HAP-1 (cell line): Measurements from ENCODE around the gene ZNF594.
"Not testable (repeated sequence)": the region's sequence is repeated elsewhere in the genome, so short reads cannot be mapped to it uniquely, and the experiment has no call there.

Experiments used
- DNase-seq, 2 experiments: peaks; one replicate each; pipeline ENCODE4 v3.0.0-alpha.2; 2016 to 2020; ENCODE audit warnings: low spot score in 2 of 2
- H3K27me3 ChIP-seq: fragments of 250-450 bp; sonication (Bioruptor Pico); 2 replicates; pipeline ENCODE4 v1.5.1; 2020; ENCODE audit warnings: low read depth, mild to moderate bottlenecking, moderate library complexity
- H3K36me3 ChIP-seq: fragments of 250-450 bp; sonication (Bioruptor Pico); replicated peaks from 2 replicates; pipeline ENCODE4 v1.5.1; 2020; ENCODE audit warnings: mild to moderate bottlenecking
- H3K4me1 ChIP-seq: fragments of 250-450 bp; sonication (Bioruptor Pico); 2 replicates; pipeline ENCODE4 v1.5.1; 2020; ENCODE audit warnings: mild to moderate bottlenecking
- H3K4me3 ChIP-seq: fragments of 250-450 bp; sonication (Bioruptor Pico); 2 replicates; pipeline ENCODE4 v1.5.1; 2020; ENCODE audit warnings: mild to moderate bottlenecking, moderate library complexity
- H3K9me3 ChIP-seq: fragments of 250-450 bp; sonication (Bioruptor Pico); 2 replicates; pipeline ENCODE4 v1.5.1; 2020; ENCODE audit warnings: mild to moderate bottlenecking, moderate library complexity
- in situ Hi-C: fragments of 300-500 bp; cut with MboI; formaldehyde crosslinking; loops from 3 replicates; pipeline ENCODE4 v1.14.3; 2020; ENCODE audit warnings: low sequenced_read_pairs, inconsistent platforms, mixed read lengths

Gene ZNF594

DNA sequence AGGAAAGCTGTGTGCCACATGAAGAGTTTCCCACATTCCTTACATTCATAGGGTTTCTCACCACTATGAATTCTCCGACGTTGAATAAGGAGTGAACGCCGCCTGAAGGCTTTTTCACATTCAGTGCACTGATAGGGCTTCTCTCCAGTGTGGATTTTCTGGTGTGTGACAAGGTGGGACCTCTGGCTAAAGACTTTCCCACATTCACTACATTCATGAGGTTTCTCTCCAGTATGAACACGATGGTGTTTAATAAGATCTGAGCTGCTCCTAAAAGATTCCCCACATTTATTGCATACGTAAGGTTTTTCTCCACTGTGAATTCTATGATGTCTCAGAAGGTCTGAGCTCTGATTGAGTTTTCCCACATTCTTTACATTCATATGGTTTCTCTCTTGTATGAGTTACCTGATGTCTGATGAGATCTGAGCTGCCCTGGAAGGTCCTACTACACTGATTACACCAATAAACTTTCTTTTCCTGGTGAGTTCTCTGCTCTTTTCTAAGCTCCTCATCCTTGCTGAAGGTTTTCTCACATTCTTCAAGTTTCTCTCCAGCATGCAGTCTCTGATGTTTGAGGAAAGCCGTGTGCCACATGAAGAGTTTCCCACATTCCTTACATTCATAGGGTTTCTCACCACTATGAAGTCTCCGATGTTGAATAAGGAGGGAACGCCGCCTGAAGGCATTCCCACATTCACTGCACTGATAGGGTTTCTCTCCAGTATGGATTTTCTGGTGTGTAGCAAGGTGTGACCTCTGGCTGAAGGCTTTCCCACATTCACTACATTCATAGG, 10.0 kb downstream of the ZNF594 start:
- H3K36me3 ChIP-seq, result peaks cover 3% of the 10 kb centered on the region; the same call in 1 of the 2 replicates
- peaks cover 60% of the 10 kb centered on the region for H3K9me3 ChIP-seq
- no peaks in the 10 kb centered on the region for H3K4me1 ChIP-seq
- H3K27me3 ChIP-seq, result no peaks in the 10 kb centered on the region
- H3K4me3 ChIP-seq, result no peak overlapping the region
- DNase-seq, result no peak
- in situ Hi-C loops, result no loop called here

GRCh38 chr17:5179003-5179402, 12.7 kb downstream of the ZNF594 start:
- H3K36me3 ChIP-seq, result peaks cover 1% of the 10 kb centered on the region; the same call in 1 of the 2 replicates
- H3K9me3 ChIP-seq, result peaks cover 42% of the 10 kb centered on the region
- no peaks in the 10 kb centered on the region for H3K4me1 ChIP-seq
- no peak for DNase-seq
- in situ Hi-C loops, result no loop called here
- no peaks in the 10 kb centered on the region for H3K27me3 ChIP-seq
- H3K4me3 ChIP-seq, result no peak overlapping the region

DNA sequence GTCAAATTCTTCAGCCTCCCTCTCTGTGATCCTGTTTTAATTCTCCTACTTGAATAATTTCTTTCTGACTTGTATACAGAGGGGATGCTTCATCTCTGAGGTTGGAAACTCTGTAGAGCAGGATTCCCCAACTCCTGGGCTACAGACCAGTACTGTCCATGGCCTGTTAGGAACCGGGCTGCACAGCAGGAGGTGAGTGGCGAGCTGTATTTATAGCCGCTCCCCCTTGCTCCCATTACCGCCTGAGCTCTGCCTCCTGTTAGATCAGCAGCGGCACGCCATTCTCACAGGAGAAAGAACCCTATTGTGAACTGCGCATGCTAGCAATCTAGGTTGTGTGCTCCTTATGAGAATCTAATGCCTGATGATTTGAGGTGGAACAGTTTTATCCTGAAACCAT, 16.6 kb downstream of the ZNF594 start:
- peaks cover 11% of the 10 kb centered on the region for H3K9me3 ChIP-seq
- H3K36me3 ChIP-seq, H3K4me3 ChIP-seq, DNase-seq, H3K4me1 ChIP-seq, H3K27me3 ChIP-seq, in situ Hi-C loops: not testable (repeated sequence)

- H3K27me3 ChIP-seq, H3K4me1 ChIP-seq, H3K4me3 ChIP-seq, DNase-seq, H3K36me3 ChIP-seq, H3K9me3 ChIP-seq, in situ Hi-C loops: not testable (repeated sequence)
These were observed 25.7 kb downstream of the ZNF594 start for GRCh38 chr17:5165791-5166564.

GRCh38 chr17:5164436-5164835, 27.2 kb downstream of the ZNF594 start:
- no peak for DNase-seq
- H3K4me1 ChIP-seq, result no peaks in the 10 kb centered on the region
- H3K36me3 ChIP-seq, result no peaks in the 10 kb centered on the region
- H3K27me3 ChIP-seq, result no peaks in the 10 kb centered on the region
- H3K9me3 ChIP-seq, result no peaks in the 10 kb centered on the region
- H3K4me3 ChIP-seq, result no peak overlapping the region
- in situ Hi-C loops, result no loop called here

- DNase-seq, in situ Hi-C loops, H3K36me3 ChIP-seq, H3K27me3 ChIP-seq, H3K4me3 ChIP-seq, H3K9me3 ChIP-seq, H3K4me1 ChIP-seq: not testable (repeated sequence)
These were observed 29.9 kb downstream of the ZNF594 start for GRCh38 chr17:5161793-5162192.

DNA sequence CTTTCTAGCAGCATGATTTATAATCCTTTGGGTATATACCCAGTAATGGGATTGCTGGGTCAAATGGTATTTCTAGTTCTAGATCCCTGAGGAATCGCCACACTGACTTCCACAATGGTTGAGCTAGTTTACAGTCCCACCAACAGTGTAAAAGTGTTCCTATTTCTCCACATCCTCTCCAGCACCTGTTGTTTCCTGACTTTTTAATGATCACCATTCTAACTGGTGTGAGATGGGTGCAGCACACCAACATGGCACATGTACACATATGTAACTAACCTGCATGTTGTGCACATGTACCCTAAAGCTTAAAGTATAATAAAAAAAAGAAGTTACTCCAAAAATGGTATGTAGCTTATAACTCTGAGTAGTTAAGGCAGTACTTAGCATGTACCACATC, 31.0 kb downstream of the ZNF594 start:
- H3K9me3 ChIP-seq, H3K4me1 ChIP-seq, in situ Hi-C loops, H3K4me3 ChIP-seq, DNase-seq, H3K27me3 ChIP-seq, H3K36me3 ChIP-seq: not testable (repeated sequence)

DNA sequence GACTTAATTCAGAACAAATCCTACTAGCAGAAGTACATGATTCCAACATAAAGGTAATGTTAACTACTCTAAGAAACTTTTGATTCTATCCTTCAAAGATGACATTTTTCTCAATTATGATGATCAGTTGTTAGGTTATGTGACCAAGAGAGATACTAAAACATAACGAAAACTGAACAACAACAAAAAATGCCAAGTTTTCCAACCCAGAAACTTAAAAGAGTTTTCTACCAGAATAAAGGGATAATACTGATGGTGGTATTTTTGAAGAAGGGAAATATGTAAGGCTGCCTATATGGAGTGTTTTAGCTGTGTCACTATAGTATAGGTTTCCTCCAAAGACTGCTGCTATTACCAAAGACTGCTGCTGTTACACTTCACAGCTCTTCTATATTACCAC, 45.5 kb downstream of the ZNF594 start:
- H3K36me3 ChIP-seq, in situ Hi-C loops, H3K9me3 ChIP-seq, H3K4me3 ChIP-seq, H3K27me3 ChIP-seq, DNase-seq, H3K4me1 ChIP-seq: not testable (repeated sequence)

GRCh38 chr17:5142877-5143276, 48.8 kb downstream of the ZNF594 start:
- in situ Hi-C loops, DNase-seq, H3K36me3 ChIP-seq, H3K4me3 ChIP-seq, H3K4me1 ChIP-seq, H3K9me3 ChIP-seq, H3K27me3 ChIP-seq: not testable (repeated sequence)

DNA sequence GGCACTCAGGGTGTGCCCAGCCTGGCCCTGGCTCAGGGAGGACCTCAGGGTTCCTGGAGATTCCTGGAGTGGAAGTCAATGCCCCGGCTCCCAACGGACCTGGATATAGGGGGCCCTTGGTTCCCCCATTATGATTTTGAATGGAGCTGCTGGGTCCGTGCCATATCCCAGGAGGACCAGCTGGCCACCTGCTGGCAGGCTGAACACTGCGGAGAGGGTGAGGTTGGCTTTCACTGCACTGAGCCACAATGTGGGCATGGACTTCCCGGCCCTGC, 52.3 kb downstream of the ZNF594 start:
- Histone ChIP-seq H3K27me3 (no peaks in the 10 kb centered on the region), H3K36me3 (no peaks in the 10 kb centered on the region), H3K4me1 (no peaks in the 10 kb centered on the region), H3K9me3 (no peaks in the 10 kb centered on the region), H3K4me3 (no peak overlapping the region)
- DNase-seq, result no peak
- in situ Hi-C loops, result no loop called here

DNA sequence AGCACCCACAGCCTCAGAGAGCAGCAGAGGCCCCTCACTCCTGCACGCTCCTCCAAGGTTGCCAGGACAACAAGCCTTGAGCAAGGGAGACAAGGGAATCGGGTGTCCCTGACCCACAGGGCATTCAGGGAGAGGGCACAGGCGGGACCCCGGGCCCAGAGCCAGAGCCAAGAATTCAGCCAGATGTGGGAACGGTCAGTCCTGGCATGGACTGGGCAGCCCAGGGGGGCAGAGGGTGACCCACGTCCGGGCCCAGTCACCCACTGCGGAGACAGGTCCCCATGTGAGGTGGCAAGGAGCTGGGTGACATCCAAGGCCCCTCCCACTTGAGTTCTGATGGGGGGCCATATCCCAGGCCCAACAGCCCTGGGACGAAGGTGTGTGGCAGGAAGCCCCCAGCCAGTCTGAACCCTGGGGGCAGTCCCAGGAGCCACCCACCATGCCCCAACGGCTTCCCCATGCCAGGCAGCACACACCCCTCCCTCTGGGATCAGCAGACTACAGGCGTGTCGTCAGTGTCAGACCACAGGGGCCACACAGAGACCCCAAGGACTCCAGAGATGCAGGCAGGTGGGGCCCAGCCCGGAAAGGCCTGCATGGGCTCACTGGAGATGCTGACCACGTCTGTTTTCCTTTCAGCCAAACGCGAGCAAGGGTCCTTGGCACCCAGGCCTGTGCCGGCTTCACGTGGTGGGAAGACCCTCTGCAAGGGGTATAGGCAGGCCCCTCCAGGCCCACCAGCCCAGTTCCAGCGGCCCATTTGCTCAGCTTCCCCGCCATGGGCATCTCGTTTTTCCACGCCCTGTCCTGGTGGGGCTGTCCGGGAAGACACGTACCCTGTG, 52.8 kb downstream of the ZNF594 start:
- Histone ChIP-seq H3K4me1 (no peaks in the 10 kb centered on the region), H3K4me3 (no peak overlapping the region), H3K36me3 (no peaks in the 10 kb centered on the region), H3K9me3 (no peaks in the 10 kb centered on the region), H3K27me3 (no peaks in the 10 kb centered on the region)
- DNase-seq, result no peak
- in situ Hi-C loops, result no loop called here

DNA sequence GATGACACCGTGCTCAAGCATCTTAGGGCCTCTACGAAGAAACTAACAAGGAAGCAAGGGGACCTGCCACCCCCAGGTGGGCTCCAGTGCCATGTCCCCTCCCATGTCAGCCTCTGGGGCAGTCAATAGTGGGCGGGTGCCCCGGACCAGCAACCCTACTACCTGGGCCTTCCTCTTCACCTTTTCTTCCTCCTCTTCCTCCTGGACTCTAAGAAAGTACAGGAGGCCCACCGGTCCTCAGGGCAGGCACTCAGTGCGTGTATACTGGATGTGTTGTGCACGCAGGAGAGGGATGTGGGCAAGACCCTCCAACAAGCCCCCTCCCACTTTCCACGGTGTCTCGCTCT, 53.5 kb downstream of the ZNF594 start:
- H3K36me3 ChIP-seq, in situ Hi-C loops, DNase-seq, H3K27me3 ChIP-seq, H3K9me3 ChIP-seq, H3K4me1 ChIP-seq, H3K4me3 ChIP-seq: not testable (repeated sequence)

GRCh38 chr17:5137511-5138197, 54.0 kb downstream of the ZNF594 start:
- H3K4me1 ChIP-seq, H3K9me3 ChIP-seq, DNase-seq, H3K27me3 ChIP-seq, H3K4me3 ChIP-seq, in situ Hi-C loops, H3K36me3 ChIP-seq: not testable (repeated sequence)
